ENCODE data around the gene SLC4A3.

DNA sequence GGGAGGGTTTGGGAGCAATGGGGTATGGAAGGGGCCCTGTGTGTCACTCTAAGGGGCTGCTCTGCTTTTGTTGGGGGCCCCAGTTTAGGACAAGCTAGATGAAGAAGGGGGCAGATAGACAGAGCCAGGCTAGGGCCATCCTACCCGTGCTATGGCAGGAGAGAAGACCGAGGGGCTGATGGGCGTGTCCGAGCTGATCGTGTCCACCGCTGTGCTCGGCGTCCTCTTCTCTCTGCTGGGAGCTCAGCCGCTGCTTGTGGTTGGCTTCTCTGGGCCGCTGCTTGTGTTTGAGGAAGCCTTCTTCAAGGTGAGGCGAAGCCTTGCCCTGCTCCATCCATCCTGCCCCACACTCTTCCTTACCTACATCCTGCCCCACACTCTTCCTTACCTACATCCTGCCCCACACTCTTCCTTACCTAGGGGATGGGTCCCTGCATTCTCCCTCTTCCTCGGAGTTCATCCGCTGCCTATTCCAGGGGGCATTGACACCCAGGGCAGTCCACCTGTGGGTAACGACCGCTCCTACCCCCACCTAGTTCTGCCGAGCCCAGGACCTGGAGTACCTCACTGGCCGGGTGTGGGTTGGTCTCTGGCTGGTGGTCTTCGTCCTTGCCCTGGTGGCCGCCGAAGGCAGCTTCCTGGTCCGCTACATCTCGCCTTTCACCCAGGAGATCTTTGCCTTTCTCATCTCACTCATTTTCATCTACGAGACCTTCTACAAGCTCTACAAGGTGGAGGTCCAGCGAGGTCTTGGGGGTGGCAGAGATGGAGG is 8.9 kb downstream of the SLC4A3 start:
- TF ChIP-seq, protein P1, sequence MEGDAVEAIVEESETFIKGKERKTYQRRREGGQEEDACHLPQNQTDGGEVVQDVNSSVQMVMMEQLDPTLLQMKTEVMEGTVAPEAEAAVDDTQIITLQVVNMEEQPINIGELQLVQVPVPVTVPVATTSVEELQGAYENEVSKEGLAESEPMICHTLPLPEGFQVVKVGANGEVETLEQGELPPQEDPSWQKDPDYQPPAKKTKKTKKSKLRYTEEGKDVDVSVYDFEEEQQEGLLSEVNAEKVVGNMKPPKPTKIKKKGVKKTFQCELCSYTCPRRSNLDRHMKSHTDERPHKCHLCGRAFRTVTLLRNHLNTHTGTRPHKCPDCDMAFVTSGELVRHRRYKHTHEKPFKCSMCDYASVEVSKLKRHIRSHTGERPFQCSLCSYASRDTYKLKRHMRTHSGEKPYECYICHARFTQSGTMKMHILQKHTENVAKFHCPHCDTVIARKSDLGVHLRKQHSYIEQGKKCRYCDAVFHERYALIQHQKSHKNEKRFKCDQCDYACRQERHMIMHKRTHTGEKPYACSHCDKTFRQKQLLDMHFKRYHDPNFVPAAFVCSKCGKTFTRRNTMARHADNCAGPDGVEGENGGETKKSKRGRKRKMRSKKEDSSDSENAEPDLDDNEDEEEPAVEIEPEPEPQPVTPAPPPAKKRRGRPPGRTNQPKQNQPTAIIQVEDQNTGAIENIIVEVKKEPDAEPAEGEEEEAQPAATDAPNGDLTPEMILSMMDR (IDR thresholded peaks at IDR 0.05) = no peak
- TF ChIP-seq POLR2AphosphoS5 (IDR thresholded peaks at IDR 0.05; ENCODE audit: insufficient read depth in 1 of 2, low read depth in 1 of 2) = no peak

All from vagina (tissue), 2 donors.